ENCODE data around the gene TEX26.

The TEX26 gene

DNA sequence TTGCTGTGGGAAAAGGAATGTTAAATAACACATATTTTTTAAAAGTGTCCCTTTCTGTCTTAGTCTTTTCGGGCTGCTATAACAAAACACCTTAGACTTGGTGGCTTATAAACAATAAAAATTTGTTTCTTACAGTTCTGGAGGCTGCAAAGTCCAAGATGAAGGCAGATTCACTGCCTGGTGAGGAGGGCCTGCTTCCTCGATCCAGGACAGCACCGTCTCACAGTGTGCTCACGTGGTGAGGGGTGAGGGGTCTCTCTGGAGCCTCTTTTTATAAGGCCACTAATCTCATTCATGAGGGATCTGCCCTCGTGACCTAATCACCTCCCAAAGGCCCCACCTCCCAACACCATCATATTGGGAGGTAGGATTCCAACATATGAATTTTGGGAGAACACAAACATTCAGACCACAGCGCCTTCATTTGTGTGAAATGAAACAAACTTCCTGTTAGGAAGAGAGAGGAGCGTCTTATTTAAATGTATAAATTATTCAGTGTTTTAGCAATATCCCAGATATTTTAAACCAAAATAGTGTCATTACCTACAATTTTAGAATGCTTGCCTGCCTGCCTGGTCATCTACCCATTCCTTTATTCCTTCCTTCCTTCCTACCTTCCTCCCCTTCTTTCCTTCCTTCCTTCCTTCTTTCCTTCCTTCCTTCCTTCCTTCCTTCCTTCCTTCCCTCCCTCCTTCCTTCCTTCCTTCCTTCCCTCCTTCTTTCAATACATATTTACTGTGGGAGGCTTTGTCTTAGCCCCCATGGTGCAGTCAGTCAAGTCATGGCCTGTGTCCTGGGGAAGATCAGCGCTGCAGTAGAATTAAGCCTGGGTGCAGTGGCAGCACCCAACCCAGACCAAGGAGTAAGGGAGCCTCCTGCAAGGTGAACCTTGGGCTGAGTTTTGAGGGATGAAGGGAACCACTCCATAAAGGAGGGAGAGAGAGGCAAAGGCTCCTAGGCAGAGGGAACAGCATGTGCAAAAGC, 84.2 kb downstream of the TEX26 start:
- no peak for DNase-seq

DNA sequence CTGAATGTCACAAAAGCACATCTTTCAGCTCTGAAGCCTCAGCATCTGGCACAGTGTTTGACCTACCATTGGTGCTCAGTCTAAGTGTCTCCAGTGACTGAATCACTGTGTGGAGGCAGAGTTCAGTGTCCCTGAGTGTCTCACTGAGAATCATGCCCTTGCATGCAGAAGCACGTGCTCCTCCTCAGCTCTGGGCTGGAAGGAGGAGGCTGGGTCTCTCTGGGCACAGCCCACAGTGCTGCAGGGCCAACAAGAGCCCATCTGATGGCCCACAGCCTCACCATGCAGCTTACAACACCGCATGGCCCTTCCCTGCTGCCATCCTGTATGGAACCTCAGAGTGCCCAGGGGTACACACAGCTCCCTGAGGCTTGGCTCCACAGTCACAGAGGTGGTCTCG, 86.1 kb downstream of the TEX26 start:
- no peak for DNase-seq

DNA sequence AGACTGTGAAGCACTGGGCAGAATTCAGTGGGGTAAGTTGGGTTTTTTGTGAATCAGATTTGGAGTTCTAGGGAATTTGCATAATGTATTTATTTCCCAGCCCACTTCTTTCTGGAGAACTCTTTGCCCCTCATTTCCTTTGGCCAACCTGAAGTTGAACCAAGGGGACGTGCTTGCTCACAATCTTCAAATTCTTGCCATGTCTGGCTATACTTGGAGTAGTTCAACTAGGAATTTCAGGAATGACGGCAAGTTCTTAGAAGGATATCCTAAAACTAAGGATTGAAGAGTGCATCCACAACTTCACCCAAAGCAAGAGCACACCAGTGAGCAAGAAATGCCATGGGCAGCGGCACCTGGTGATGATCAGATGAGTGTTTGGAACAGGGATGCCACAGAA, 88.5 kb downstream of the TEX26 start:
- no peak for DNase-seq

DNA sequence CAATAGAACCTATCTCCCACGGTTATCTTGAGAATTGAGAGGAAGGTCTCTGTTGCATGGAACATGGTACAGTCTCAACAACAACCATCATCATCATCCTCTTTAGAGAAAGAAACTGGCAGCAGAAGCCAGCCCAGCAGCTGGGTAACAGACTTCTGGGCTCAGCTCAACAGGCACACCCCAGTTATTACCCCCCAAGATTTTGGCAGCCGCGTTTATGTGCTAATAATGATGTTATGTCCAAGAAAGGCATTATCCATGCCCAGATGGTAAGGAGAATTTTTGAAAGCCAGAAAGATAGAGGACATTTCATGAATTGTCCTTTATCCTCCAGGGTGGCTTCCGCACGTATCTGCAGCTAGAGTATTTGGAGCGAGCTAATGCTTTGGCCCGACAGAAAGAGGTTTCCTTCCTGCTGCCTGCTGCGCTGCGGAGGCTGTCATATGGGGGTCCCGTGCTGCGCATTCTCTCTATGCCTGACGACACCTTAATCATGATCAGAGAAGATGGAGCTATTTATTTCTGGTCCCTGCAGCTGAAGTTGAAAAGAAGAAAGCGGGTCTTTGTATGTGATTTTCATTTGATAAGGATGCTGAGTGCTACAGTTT, 89.9 kb downstream of the TEX26 start:
- no peak for DNase-seq

DNA sequence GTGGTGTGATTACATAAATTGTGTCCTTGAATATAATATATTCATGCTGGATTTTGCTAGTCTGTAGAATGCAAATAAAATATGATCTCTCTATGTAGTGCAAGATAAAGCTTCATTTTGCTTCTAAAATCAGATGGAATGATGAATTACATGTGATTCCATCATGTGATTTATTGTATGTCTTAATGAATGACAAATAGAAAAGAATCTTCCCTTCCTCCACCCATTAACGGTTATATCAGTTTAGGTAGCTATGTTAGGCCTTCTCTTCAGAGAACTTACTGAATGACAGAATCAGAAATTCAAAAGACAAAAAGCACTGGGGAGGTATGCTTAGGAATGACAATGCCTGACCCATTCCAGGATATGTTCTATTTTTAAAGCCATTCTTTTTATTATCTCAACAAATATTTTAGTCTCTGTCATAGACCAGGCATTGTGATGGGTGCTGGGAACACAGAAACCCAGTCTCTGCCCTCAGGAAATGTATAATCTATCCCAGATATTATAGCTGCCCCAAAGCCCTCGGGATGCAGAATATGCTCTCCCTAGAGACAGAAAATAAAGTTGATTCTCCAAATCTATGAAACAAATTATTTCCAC, 90.6 kb downstream of the TEX26 start:
- DNase-seq: no peak

All from CD4-positive, alpha-beta T cell treated with Interleukin-10 for 1 hour (primary cell).